ENCODE results near the gene MMD.
"Not testable (repeated sequence)": the region's sequence is repeated elsewhere in the genome, so short reads cannot be mapped to it uniquely, and the experiment has no call there.

The MMD gene

DNA sequence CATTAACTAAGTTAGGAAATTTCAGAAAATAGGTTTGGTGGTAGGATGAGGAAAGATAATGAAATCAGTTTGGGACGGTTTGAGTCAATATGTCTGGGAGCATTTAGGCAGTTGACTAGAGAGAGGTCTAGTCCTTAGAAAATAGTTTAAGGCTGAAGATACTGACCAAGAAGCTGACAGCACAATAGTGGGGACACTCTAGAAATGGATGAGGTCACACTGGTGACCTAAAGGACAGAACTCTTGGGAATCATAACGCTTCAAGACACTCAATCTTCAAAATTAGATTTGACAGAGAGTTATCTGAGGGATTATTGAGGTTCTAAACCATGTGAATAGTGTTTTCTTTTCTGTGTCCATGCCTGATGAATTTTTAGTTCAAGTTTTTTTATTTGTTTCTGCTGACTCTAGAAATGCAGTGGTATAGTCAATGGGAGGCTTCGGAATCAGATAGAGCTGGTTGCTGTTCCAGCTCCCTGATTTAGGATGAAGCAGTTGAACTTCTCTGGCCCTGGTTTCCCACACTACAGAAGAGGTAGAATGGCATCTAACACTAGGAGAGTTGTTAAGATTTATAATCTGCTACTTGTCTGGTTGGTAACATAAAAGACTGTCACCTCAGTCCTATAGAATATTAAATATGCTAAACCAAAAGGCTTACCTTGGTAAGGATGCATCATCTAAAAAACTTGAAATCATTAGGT, 29.7 kb downstream of the MMD start:
- DNase-seq (ENCODE audit: low spot score): no peak

DNA sequence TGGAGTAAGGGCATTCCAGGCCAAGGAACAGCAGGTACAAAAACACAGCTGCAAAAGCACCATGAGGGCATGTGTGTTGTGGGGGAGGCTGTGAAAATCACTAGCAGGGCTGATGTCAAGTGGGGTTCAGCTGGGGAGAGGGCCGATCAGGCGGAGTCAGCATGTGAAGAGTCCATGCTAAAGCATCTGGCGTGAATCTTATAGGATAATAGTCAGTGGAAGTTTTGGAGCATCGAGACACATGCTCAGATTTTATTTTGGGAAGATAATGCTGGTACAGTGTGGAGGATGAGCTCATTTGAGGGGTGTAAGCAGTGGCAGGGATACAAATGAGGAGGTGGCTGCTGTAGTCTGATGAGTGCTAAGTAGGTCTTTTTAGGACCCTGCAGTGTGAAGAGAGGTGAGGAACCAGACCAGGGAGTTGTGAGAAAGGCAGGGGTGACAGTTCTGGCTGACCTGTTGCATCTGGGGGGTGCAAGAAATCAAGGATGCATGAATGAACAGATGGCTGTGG, 30.3 kb downstream of the MMD start:
- DNase-seq (ENCODE audit: low spot score): no peak

DNA sequence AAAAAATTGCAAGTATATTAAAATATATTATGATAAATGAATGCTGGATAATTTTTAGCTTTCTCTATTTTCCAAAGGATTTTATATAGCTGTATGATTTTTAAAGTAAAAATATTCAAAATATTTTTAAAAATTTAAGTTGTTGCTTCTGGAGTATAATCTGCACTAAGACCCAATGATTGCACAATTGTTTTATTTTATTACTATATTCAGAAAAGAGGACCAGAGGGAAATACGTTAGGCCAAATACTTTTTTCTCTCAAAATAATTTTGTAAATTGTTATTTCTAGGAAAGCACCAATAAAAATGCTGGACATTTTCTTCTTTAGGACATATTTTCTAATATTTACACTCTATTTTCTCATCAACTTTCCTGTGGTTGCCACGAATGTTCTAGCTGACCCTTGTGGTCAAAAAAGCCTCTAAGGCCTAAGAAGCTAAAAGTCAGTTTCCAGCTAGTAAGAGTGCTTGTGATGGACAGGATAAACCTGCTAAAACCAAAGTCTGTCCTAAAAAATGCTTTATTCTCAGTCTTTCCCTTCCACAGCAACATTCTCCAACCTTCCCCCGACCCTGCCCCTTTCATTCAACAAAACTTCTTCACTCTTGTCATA, 31.2 kb downstream of the MMD start:
- DNase-seq (ENCODE audit: low spot score): no peak

DNA sequence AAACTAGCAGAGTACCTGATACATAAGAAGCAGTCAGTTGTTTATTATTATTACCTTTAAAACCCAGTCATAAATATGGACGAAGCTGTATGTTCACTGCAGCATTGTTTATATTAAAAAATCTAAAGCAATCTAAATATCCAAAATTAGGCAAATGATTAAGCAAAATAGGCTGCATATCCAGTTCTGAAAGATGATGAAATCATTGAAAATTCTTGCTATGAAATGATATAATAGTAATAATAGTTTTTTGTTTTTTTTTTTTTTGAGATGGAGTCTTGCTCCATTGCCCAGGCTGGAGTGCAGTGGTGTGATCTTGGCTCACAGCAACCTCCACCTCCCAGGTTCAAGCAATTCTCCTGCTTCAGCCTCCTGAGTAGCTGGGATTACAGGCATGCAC, 31.9 kb downstream of the MMD start:
- not testable (repeated sequence) for DNase-seq (ENCODE audit: low spot score)

DNA sequence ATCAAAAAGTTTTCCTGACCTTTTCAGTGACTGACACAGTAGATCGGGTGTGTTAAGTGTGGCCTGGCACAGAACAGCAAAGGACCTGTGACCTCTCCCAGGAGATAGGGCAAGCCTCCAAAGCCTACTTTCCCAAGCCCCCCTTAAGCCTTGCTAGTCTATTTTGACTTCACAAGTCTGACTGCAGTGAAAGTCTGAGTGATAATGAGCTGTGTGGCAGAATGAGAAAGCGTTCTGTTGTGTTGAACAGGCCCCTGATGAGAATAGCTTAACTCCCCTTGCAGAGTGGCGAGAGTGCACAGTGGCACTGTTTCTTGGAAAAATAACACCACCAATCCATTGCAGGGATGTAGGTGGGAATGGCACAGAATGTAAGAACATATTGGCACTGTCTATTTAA, 32.8 kb downstream of the MMD start:
- DNase-seq (ENCODE audit: low spot score): no peak

DNA sequence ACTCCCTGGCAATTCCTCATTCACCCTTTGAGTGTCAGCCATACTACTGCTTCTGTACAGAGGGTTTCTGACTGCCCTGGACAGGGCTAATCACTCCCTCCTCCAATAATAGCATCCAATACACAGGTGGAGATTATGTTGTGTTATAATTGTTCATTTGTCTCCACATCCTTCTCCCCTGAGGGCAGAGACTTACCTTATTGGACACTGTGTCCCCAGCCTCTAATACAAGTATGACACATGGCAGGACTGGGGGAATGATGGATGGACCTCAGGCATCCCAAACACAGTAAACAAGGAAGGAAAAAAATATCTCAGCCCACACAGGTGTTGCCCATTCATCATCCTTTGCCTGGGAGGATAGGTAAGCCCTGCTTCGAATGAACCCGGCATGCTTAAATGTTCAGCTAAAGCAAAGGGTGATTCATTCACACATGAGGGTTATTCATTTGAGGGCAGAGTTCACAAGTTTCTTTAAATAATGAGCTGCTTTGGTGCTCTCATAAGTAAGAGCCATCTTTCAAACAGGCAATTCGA, 34.8 kb downstream of the MMD start:
- no peak for DNase-seq (ENCODE audit: low spot score)

DNA sequence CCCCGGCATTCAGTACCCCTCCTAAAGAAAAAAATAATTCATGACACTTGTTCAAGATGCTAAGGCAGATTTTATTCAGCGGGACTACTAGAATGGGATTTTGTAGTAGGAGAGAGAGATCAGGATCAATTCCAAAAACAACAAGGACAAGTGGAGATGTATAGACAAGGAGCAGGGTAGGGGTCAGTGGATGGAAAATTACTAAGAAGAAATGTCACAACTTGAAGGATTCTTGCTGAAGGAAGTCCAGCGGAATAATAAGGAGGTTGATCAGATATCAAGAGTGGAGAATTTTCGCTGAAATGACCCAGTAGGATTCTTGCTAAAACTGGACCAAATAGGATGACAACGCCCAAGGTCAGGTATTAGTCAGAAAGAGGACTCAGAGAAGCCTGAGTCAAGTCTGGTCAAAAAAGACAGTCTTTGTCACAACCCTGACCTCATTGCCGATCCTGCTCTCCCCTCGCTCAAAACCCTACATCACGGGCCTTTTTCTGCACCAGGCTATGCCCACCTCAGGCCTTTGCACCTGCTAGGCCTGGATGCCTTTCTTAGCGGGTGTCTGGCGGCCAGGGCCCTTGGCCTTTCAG, 36.9 kb downstream of the MMD start:
- DNase-seq (ENCODE audit: low spot score): no peak

DNA sequence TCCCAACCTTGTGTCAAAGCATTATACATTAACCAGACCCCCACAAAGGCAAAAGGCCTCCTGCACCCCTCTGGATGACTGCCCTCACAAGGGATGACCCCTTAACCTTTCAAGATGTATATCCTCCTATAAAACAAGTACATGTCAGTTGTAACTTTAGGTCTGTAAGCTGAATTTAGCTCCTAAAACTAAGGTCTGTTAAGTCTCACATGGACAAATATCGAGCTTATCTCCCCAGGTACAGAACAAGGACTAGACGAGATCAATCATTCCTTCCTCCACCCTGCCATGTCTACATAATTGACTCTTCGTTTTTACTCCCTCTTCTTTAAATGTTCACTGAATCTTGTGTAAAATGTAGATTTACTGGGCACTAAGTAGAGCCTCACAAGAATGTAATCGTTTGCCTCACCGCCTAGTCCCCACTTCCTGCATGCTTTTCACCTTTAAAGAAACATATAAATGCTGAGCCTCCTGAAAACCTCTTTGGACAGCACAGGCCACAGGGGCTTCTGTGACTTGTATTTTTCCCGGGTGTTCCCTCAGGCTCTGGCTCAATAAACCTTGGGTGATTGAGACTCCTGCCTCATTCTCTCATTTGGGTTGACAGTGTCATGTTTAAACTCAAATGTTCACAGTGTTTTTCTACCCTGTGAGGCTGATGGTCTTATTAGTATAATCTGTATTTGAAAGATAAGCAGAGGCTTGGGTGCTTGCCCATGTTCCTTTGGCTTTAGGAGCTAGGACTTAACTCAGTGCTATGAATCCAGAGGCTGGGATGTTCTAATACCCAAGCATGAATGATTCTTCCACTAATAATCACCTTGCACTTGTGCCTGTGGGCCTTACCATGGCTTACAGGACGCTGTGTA, 37.6 kb downstream of the MMD start:
- no peak for DNase-seq (ENCODE audit: low spot score)

DNA sequence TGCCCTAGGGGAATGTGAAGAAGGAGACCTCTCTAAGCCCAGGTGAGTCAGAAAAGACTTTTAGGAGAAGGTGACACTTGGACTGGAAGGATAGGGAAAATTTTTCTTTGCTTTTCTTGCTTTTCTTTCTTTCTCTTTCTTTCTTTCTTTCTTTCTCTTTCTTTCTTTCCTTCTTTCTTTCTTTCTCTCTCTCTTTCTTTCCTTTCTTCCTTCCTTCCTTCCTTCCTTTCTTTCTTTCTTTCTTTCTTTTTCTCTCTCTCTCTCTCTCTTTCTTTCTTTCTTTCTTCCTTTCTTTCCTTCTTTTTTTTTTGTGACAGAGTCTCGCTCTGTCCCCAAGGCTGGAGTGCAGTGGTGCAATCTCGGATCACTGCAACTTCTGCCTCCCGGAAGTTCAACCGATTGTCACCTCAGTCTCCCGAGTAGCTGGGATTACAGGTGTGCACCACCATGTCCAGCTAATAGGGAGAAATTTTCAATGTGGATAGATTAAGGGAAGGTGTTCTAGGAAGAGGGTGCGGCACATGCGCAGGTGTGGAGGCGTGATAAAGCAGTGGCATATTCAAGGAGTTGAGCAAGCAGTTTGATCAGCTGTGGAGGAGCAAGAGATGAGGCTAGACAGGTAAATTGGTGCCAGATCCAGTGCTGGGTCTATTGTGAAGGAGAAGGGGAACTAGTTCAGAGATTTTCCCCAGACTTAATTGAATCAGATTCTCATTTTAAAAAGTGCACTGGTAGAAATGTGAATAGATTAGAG, 40.4 kb downstream of the MMD start:
- DNase-seq (ENCODE audit: low spot score): no peak

DNA sequence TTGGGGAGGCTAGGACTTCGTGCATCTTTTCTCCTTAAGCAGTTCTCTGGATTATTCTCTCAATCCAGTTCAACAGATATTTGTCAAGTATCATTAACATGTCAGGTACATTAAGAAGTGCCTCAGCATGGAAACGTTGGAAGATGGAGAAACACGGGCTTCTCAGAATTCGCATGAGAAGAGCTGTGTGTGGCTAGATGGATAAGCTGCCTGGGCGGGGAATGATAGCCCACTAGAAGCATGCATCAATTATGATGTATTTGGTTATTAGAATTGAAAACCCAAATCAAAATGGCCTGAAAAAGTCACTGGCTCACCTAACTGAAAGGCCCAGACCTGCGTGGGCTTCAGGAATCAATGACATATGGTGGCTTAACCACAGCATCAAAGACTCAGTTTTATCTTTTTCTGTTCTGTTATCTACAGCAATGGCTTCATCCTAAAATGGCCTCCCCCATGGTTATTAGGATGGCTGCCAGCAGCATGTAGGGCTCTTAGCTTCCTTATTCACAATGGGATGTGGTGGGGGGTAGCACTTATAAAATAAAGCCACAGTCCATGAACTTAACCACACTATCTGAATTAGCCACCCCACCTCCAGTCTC, 43.9 kb downstream of the MMD start:
- no peak for DNase-seq (ENCODE audit: low spot score)

DNA sequence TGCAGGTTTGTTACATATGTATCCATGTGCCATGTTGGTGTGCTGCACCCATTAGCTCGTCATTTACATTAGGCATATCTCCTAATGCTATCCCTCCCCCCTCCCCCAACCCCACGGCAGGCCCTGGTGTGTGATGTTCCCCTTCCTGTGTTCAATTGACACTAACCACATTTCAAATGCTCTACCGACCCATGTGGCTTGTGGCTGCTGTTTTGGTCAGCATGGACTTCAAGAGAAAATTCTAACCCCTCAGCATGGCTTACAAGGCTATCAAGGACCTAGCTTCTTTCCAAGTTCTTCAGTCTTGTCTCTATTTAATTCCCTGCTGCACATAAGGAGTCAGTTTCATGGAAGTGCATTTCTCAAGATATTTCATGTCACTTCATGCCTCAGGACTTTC, 52.9 kb downstream of the MMD start:
- DNase-seq (ENCODE audit: low spot score): no peak

DNA sequence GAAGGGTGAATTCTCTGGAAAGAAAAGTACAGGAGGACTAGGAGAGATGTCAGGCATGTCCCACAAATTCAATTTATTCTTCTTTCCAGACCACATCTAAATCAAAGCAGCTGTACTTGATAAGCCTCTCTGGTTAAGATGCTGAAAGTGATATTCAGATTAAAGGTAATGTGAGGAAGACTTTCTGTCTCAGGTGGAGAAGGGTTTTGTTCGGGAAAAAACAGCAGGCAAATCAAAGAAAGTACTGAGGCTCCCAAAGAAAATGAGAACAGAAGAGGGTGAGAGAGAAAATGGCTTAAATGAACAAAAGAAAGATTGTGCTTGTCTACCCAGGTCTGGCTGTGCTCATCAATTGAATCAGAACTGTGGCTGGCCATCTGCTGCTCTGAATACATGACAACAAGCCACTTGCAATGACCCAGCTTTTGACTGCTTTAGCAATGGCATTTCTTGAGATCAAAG, 55.6 kb downstream of the MMD start:
- DNase-seq (ENCODE audit: low spot score): no peak

DNA sequence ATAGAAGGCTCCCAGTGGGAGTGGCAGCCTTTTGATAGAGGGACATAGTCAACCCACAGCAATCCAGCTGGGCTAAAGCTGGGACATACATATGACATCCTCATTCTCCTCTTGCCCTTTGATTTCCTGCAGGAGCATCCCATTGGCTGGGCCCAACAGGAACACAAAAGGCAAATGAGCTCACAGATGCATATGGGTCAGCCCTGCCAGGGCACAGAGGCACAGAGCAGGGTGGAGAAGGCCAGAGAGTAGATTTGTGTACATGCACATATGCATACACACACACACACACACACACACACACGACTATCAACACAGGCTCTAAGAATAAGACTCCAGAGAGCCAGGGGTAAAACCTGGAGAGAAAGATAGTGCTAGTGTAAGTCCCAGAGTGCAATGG, 58.6 kb downstream of the MMD start:
- DNase-seq (ENCODE audit: low spot score): no peak

DNA sequence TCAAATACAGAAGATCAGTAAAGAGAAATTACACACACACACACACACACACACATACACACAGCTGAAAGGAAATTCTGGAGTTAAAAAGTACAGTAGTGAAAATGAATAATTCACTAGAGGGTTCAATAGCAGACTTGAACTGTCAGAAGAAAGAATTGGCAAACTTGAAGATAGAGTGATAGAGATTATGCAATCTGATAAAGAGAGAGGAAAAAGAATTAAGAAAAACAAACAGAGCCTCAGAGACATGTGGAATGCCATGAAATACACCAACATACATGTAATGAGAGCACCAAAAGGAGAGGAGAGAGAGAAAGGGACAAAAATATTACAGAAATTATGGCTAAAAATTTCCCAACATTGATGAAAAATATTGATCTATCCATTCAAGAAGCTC, 60.7 kb downstream of the MMD start:
- no peak for DNase-seq (ENCODE audit: low spot score)

DNA sequence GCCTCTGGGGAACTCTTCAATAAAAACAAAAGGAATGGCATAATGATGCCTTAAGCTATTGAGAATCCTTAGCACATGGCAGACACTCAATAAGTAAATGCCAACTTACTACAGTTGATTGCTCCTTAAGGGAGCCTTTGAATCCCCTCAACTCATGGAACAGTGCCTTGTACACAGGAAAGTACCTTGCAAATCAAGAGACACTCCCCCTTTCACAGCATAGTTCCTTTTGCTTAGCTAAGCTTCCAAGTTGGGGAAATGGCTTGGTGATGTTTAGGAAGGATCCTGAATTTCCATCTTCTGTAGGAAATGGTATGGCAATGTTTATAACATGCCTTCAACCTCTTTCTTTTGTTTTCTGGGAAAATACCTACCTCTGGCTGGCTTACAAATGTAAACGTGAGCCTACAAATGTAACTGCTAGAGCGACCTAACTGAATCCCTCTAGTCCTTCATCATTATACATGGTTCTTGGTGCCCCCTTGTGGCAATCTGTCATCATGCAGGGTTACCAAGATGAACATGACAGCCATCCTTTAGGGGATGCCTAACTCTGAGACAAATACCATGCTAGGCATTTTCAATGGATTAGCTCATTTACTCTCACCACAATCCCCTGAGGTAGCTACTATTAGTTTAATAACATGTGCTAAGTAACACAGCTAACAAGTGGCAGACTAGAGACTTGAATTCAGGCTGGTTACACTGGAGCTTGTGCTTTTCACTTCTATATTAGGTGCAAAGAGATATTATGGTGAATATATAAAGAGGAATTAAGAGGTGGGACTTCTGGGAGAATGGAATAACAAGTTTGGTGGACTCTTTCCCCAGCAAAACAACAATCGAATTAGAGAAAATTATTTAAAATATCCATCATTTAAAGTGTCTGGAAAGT, 65.0 kb downstream of the MMD start:
- DNase-seq (ENCODE audit: low spot score): peak; percentile 76

DNA sequence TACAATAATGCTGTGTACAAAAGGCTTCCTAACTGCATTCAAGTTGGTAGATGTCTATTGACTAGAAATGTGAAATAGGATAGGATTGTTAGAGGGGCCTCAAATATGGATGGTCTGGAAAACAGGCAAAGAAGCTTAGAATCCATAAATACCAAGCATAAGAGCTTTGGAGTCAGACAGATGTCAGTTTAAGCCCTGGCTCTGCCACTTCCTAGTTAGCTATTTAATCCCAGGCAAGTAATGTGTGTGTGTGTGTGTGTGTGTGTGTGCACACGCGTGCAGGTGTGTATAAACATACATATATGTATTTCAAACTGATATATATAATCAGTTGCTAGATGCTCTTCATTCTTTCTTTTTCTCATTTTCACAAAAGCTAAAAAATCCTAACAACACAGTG, 66.7 kb downstream of the MMD start:
- no peak for DNase-seq (ENCODE audit: low spot score)

DNA sequence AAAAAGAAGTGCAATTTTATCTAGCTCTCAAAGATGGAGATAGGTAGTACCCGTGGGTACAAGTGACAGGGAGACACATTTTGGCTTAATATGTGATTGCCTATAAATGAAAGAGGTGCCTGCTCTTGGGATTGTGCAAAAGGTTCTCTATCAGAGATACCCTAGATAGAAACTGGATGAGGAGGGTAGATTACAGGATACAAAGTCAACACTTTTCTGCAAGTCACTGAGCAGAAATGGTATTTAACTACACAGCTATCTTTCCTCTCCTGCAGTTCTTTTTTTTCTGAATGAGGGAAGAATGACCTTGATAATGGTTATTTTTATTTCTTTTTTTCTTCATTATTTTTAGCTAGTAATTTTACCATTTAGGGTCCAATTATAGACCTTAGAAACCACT, 67.6 kb downstream of the MMD start:
- no peak for DNase-seq (ENCODE audit: low spot score)

DNA sequence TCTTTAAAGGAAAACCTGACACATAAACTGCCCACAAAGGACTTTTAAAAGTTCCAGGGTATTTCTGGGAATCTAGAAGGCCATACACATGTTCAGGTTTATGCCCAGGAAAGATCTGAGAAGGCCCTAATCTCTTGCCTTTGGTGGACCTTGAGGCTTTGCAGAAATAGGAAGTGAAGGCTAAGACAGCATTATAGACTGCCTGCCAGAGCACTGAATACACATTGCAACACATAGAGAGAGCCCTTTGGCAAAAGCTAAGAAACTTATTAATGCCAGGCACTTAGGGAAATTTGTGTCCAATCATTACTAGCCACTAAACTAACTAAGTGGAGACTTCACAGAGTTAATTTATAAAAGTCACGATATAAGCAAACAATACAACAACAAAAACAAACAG, 70.4 kb downstream of the MMD start:
- DNase-seq (ENCODE audit: low spot score): no peak

DNA sequence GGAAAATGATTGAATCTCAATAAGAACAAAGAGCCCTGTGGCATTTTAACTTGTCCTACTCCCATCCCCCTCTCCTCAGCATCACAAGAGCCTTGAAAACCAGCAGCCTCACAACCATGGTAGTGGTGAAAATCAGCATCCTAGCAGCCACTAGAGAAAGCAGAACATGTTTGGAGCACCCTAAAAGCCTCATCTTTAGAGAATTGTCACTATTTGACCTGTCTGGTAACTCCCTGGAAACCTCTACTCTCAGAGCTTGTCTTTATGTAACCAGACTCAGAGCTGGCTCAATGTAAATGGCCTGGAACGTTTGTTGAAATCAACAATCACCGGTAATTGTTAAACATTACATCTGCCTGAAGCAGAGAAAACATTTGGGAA, 70.8 kb downstream of the MMD start:
- DNase-seq (ENCODE audit: low spot score): no peak

DNA sequence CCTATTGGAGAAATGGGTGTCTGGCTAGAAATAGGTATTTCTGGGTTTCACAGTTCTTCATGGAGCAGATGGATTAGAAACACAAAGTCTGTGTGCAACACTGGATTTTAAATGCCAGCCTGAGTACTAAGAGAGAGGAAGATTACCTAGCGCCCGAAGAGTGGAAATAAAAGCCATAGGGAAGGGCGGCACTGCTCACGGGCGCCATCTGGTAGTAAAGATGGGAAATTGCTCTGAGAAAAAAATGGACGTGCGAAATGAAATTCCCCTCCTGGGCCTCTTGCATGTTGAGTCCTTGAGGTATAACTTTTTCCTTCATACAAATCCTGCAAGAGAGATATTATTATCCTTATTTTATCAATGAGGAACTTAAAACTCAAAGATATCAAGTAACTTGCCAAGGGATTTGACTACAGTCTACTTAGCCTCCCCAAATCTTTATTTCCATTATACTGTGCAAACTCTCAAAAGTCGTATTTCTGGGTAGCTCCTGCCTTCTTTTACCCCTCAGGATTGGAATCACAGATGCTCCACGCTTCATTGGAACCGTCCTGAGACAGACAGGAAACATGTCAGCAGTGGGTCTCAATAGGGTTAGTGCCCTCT, 72.8 kb downstream of the MMD start:
- DNase-seq (ENCODE audit: low spot score): peak; percentile 58

Data from SW480 (cell line).